Measurements from ENCODE around the gene ZBTB32.

Gene ZBTB32

DNA sequence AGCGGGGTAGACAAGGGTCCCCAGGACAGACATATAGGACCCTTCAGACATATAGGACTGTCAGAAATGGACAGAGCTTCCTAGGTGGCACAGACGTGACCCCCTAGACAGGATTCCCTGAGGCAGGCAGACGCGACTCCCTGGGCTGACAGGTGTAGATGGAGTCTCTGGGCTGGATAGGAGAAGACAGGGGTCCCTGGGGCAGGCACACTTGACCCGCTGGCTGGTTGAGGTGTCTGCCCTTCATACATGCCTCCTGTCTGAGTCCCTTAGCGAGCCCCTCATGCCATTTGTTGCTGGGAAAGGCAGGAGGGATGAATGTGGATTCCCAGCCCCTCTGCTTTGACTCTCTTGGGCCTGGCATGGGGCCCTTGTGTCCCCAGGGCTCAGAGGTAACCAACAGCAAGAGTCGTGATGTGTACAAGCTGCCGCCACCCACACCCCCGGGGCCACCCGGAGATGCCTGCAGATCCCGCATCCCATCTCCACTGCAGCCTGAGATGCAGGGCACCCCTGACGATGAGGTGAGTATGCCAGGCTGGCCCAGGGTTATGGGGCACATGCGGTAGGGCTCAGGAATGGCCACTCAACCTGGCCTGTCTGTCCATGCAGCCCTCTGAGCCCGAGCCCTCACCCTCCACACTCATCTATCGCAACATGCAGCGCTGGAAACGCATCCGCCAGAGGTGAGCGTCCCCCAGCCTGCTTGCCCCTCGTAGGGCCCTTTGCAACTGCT lies 49.4 kb downstream of the ZBTB32 start:
- DNase-seq: no peak

DNA sequence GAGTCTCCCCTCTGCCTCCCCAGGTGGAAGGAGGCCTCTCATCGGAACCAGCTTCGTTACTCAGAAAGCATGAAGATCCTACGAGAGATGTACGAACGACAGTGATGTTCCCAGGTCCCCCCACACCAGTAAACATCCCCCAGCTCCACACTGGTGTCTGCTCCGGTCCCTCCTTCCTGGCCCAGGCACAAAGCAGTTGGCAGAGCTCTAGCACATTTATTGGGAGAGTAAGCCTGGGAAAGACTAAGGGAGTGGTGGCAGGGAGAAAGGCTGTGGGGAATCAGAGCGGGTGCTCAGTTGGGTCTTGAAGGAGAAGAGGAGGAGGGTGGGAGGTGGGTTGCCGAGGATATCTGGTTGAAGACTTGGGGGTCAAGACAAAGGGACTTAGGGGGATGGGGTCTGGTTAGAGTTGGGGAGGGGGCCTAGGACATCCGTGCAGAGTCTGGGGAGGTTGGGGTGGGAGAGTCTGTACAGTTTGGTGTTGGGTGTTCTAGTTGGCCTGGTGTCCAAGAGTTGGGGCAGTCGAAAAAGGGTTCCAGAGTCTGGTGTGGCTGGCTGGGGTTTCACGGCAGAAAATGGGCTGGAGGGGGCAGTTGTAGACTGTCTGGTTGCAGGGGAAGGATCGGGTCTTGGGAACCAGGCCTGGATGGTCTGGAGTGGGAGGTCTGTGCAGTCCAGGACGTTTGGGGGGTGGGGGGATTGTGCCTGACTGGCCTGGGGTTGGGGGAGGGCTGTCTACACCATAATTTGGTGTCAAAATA lies 50.2 kb downstream of the ZBTB32 start:
- DNase-seq: no peak

DNA sequence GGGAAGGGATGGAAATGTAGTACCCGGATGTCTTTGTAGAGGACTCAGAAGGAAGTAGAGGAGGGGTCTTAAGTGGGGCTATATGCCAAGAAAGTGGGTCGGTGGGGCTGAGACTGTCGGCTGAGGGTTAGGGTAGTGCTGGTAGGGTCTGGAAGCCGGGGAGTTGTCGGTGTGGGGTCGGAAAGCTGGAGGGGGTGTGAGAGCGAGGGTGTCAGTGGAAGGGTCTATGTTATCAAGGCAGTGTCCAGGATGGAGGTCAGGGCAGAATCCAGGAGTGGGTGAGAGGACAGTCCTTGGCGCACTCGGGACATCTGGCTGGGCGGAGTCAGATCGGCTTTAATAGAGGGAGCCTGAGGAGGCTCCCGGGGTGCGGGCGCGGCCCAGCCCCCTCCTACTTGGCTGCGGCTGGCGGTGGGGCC lies 50.8 kb downstream of the ZBTB32 start:
- no peak for DNase-seq

DNA sequence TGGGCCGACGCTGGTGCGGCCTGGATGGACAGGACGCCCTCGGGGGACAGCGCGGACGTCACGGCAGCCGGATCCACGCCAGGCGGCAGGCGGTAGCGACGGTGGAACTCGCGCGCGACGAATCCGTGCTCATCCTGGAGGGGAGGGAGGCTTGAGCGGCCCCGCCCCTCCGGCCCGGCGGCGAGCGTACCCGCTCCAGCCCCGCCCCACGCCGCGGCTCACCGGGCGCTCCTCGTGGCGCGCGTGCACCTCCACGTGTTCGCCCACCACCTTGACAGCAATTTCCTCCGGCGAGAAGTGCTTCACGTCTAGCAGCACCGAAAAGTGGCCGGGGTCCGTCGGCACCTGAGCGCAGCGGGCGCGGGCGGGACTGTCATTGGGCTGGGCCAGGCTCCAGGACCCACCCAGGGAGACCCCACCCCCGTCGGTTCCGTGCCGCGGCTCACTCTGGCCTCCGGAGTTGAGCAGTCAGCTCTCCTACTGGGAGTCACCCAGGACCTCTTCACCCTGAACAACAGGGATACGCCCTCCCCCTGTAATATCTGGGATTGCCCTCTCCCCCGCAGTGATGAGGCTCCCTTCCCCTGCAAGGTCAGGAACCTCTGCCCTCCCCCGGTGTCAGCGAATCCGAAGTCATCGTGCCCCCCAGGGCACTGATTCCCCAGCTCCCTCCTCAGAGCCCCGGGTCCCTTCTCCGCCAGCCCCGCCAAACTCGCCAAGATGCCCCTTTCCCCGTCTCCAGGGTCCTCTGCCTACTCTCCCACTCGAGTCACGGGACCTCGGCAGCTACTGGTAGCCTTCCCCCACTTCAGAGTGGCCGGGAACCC lies 51.4 kb downstream of the ZBTB32 start:
- DNase-seq: peak; percentile 54

DNA sequence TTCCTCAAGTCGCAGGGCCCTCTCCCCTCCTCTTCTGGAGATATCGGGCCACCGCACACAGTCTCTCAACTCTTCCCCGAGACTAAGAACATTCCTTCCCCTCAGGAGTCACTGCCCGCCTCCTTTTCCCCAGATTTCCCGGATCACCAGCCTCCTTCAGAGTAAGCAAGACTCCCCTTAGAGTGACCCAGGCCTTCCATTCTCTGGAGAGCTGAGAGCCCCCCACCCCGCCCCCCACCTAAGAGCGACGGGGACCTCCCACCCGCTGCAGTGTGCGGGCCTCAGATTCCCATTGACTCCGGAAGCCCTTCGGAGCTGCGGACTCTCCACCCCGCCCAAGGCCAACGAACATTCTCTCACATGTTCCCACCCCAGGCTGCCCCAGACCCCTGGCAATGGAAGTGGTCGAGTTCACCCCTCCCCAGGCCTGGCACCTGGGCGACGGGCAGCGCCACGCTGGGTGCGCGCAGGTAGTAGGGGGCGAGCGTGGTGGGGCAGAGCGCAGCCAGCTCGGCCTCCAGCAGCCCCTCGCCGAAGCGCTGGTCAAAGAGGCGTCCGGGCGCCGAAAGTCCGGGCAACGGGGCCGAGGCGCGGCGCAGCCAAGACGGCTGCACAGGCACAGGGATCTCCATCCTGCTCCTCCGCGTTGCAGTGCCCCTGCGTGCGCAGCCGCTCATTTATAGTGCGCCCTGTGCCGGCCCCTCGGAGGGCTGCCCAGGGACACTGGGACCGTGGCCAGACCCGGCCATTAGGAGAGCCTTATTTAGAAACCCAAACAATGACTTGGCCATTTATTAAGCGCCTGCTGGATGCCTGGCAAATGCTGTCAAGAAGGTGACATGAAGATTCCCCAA lies 52.2 kb downstream of the ZBTB32 start, which contains the start of gene HSPB6:
Gene HSPB6, minus strand, starts transcription at position 653 of the 854 bp plus-strand sequence. Its CDS starts 21 bp downstream, at position 632.
- DNase-seq: no peak

DNA sequence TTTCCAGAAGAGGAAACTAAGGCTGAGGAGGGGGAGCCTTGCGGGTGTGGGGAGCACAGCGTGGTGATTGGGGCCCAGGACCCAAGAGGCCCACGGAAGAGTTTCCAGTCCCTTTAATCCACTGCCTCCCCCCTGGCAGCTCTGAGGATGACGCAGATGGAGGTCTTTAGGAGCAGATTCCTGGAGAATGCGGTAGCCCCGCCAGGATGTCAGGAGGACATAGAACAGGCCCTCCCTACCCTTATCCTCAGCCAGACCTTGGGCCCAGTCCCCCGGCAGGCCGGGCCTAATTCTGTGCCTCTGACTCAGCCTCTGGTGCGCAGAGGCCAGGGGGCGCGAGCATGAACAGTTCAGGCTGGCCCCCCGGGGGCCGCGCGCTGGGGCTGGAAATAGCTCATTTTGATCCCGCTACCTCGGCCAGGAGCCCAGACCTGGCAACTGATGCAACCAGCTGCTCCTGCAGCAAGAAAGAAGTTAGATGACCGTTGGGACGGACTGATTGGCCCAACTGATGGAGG lies 52.9 kb downstream of the ZBTB32 start:
- no peak for DNase-seq

DNA sequence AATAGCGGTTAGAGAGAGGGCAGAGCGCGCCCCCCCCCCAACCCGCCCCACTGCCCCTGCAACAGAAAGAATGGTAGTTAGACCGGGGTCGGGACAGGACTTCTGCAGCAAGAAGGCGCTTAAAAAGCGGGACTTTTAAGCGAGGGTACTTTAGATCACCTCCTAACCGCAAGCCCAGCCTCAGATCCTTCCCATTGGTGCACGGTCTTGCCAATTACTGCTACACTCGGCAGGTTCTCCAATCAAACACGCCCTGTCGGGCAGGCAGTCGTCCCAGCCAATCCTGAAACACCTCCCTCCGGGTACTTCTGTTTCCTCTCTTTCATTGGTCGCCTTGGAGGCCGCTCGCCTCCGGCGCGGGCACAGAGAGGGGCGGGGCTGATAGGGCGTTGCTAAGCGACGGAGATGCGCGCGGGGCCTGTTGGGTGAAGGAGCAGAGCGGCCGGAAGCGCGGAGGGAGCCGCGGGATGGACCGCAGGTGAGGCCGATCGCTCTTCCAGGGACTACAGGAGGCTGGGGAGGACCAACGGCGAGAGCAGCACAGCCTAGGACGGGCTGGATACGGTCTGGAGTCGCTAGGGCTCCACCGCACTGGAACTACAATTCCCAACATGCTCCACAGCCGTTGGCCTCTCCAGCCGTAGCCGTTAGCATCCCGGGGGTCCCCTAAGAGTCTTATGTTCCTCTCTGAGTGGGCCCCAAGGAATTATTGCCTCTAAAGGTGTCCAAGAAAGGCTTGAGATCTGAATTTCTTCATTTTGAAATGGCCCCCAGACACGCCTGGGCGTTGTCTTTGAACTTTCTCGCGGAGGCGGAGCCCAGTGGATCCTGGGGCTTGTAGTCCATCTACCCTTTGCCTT lies 53.6 kb downstream of the ZBTB32 start, which contains the start of gene PROSER3:
Gene PROSER3, plus strand, starts transcription at position 428 of the 860 bp plus-strand sequence. Its CDS starts 40 bp downstream, at position 468.
- peak; percentile 97 for DNase-seq

DNA sequence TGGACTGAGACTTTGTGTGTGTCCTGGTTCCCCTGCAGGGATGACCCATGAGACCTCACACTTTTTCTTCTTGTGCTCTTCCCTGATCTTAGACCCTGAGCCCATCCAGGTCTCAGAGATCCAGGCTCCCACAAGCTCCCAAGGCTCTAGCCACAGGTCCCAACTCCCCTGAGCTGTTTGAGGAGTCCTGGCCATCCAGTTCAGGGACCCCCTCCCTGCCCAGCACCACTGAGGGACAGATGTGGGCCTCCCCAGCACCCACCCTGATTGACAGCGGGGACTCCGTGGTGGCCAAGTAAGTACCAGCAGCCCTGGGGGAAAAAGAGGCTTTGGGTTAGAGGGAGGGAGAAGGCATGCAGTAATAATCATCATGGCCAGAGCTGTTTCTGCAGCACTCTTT lies 55.3 kb downstream of the ZBTB32 start:
- no peak for DNase-seq

DNA sequence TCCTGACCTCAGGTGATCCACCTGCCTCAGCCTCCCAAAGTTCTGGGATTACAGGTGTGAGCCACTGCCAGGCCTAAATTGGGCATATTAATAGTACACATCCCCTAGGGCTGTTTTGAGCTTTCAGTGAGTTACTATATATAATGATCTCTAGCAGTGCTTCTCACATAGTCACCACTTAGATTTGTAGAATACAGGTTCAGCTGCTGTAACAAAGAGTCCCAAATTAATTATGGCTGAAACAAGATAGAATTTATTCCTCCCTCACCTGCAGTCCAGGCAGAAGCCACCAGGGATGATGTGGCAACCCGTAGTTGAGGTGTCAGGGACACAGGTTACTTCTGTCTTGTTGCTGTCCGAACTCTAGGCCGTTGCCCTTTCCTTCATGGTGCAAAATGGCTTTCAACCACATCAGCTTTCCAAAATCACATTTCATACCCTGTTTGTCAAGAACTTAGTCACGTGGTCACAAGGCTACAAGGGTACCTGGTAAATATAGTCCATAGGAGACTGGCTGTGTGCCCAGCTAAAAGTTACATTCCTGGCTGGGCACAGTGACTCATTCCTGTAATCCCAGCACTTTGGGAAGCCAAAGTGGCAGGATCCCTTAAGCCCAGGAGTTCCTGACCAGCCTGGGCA lies 56.5 kb downstream of the ZBTB32 start:
- DNase-seq: no peak

DNA sequence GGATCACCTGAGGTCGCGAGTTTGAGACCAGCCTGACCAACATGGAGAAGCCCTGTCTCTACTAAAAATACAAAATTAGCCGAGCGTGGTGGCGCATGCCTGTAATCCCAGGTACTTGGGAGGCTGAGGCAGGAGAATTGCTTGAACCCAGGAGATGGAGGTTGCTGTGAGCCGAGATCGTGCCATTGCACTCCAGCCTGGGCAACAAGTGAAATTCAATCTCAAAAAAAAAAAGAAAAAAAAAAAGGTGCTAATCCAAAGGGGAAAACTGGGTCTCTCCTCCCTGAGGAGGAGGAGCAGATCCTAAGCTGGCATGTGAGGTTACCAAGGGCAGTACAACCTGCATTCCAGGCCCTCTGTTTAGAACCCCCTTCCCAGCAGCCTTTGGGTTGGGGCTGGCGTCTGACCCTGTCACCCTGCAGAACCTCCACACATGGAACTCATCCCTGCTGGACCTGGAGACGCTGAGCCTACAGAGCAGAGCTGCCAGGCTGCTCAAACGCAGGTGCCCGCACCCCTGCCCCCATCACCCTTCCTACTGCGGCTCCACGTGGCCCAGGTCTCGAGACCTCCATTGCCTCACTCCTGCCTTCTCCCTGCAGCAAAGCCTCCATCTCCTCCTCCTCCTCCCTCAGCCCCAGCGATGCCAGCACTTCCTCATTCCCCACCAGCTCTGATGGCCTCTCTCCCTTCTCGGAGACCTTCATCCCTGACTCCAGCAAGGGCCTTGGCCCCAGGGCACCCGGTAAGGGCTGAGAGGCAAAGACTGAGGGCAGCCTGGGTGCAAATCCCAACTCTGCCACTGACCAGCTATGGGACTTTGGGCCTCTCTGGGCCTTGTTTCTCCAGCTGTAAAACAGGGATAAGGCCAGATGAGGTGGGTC lies 60.3 kb downstream of the ZBTB32 start:
- no peak for DNase-seq

Data from activated effector memory CD4-positive, alpha-beta T cell treated with Interleukin-2 at 50 U/mL for 16 hours (primary cell).